ENCODE measurements around the gene JMJD4.

JMJD4 gene

DNA sequence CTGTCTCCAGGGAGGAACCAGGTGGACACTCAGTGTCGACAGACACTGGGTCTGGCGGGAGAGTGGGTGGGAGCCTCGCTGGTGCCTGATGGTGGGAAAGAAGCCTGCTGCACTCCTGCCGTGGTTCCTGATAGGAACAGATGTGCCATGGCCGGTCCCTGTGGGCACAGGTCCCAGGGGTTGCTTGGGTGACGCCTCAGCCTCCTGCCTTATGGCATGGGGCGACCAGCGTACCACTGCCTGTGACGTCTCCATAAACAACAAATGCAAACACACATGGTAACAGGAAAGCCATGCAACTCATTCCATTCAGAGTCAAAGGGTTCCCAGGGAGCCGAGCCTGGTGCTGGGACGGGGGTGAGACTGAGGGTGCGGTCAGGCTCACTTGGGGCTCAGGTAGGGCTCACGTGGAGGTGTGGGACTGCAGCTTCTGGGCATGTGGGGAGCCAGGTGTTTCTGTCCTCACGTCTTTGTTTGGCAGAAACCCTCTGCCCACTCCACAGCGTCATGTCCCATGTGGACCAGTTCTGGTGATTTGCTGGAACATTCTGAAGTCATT lies 34.9 kb upstream of the JMJD4 start:
- Histone ChIP-seq H4K20me1 (peaks cover 14 to 73% (median 46%) of the 10 kb centered on the region in 11 experiments; a peak in 21 of 22 replicates), H3K4me3 (no peak overlapping the region), H3K9ac (no peak overlapping the region), H3K4me1 (peaks cover 12 to 29% (median 21%) of the 10 kb centered on the region in 10 experiments; a peak in 19 of 20 replicates), H3K27me3 (no peaks in the 10 kb centered on the region), H3K4me2 (no peak overlapping the region), H3K36me3 (peaks cover 43 to 88% (median 55%) of the 10 kb centered on the region in 11 experiments), H3K27ac (no peak overlapping the region), H3K9me3 (replicated peaks in 1 of 11) (no peaks in the 10 kb centered on the region)
- TF ChIP-seq Cebpa-rat (IDR thresholded peaks at IDR 0.05), result no peak

DNA sequence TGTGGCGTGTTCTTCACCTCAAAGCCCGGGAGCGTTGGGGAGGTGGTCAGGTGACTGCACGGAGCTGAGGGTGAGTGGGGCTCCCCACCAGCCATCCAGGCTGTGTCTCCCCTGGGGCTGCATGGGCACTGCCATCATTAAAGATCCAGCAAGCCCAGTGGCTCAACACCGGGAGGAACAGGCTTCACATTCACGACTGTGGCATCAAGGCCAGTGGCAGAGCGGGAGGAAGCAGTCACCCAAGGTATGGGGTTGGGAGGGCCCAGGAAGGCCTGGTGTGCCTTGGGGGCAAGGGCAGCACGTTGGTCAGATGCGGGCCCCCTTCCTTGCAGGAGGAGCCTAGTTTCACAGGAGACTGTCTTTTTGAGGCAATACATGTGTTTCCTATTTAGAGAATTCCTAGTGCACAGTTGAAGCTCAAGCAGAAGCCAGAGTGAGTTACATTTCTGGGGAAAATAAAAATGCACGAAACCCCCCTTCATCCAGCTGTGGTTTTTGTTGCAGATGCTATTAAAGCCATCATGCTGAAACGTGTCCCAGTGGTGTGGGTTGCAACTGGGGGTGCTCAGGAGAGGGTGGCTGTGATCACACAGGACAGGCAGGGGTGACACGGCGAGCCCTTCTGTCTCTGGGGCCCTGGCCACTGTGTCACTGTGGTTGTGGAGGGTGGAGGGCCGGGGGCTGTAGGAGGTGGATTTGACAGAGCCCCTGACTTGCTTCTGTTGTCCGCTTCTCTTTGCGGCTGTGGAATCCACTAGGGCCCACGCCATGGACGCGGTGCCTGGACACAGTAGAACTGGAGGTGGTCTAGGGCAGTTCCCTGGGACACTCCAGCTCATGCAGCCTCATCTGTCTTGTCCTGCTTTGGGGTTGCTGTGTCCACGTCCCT lies 34.2 kb upstream of the JMJD4 start:
- Histone ChIP-seq H3K36me3 (peaks cover 46 to 86% (median 54%) of the 10 kb centered on the region in 11 experiments), H3K4me3 (no peak overlapping the region), H3K4me1 (peaks cover 12 to 35% (median 28%) of the 10 kb centered on the region in 10 experiments; a peak in 19 of 20 replicates), H3K27ac (no peak overlapping the region; a peak in 1 of 22 replicates), H3K4me2 (no peak overlapping the region), H3K27me3 (no peaks in the 10 kb centered on the region), H3K9me3 (replicated peaks in 1 of 11) (no peaks in the 10 kb centered on the region), H4K20me1 (peaks cover 14 to 73% (median 52%) of the 10 kb centered on the region in 11 experiments; a peak in 21 of 22 replicates), H3K9ac (no peak overlapping the region)
- no peak for TF ChIP-seq Cebpa-rat (IDR thresholded peaks at IDR 0.05)

DNA sequence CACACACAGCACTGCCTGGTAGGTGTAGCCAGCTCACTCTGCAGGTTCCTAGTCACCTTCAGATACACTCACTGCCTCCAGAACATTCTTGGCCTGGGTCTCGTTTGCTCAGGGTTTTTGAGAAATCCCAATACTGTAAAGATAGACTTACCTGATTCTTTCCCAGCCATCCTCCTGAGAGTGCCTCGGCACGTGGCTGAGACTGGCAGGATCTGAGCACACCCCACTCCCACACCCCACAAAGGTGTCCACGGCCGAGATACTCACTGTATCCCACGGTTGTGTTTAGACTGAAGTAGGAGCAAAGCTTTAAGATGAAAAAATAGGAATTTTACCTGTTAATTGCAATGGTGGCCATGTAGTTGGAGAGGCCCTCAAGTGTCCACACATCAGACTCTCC lies 33.5 kb upstream of the JMJD4 start:
- Histone ChIP-seq H3K4me3 (no peak overlapping the region), H3K27ac (no peak overlapping the region), H3K36me3 (peaks cover 47 to 86% (median 57%) of the 10 kb centered on the region in 11 experiments), H3K4me2 (no peak overlapping the region), H3K9me3 (replicated peaks in 1 of 11) (no peaks in the 10 kb centered on the region), H3K9ac (no peak overlapping the region), H3K27me3 (no peaks in the 10 kb centered on the region), H3K4me1 (peaks cover 14 to 35% (median 33%) of the 10 kb centered on the region in 10 experiments; a peak in 19 of 20 replicates), H4K20me1 (peaks cover 20 to 73% (median 54%) of the 10 kb centered on the region in 11 experiments; a peak in 21 of 22 replicates)
- TF ChIP-seq Cebpa-rat (IDR thresholded peaks at IDR 0.05), result no peak

DNA sequence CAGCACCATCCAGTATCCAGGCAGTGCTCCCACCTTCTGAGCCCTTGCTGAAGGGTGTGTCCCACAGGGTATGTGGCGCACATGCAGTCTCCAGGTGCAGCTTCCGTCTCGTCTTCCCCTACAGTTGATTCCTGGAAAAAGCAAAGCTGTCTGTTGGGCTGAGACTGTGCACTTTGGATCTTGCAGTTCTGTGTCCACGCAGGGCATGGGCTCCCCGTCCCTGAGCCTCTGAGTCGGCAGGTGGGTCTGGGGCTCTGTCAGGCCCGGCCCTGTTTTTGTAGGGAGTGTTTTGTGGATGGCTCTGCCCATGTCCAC lies 33.0 kb upstream of the JMJD4 start:
- Histone ChIP-seq H3K9me3 (replicated peaks in 1 of 11) (no peaks in the 10 kb centered on the region), H3K4me1 (peaks cover 19 to 41% (median 38%) of the 10 kb centered on the region in 10 experiments), H3K4me2 (no peak overlapping the region), H3K9ac (no peak overlapping the region), H3K36me3 (peaks cover 46 to 90% (median 59%) of the 10 kb centered on the region in 11 experiments), H4K20me1 (peaks cover 26 to 77% (median 59%) of the 10 kb centered on the region in 11 experiments; a peak in 21 of 22 replicates), H3K27ac (no peak overlapping the region), H3K4me3 (no peak overlapping the region), H3K27me3 (no peaks in the 10 kb centered on the region)
- TF ChIP-seq Cebpa-rat (IDR thresholded peaks at IDR 0.05), result no peak

DNA sequence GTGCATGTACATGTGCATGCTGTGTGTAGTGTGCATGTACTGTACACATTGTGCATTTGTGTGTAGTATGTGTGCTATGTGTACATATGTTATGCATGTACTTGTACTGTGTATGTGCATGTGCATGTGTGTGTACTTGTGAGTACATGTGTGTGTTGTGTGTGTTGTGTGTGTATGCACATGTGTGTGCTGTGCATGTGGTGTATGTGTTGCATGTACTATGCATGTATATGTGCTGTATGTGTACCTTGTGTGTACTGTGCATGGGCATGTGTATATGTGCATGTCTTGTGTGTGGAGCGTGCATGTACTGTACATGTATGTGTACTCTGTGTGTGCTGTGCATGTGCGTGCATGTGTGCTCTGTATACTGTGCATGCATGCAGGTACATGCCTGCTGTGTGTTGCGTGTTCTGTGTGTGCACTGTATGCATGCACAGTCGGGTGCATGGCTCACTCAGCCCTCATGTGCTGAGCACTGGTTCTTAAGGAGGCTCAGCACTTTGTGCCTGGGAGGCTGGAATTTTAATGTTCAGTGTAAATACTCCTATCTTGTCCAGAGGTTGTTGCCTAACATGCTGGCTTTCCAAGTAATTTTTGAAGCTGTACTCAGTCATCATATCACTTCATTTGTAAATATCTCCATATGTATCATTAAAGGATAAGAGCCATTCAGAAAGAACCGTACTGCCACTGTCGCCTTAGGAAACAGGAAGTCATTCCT lies 32.5 kb upstream of the JMJD4 start:
- Histone ChIP-seq H3K9me3 (replicated peaks in 1 of 11) (no peaks in the 10 kb centered on the region), H3K4me3 (no peak overlapping the region), H3K4me1 (peaks cover 25 to 46% (median 43%) of the 10 kb centered on the region in 10 experiments), H3K27ac (no peak overlapping the region), H4K20me1 (peaks cover 31 to 83% (median 64%) of the 10 kb centered on the region in 11 experiments; a peak in 21 of 22 replicates), H3K9ac (no peak overlapping the region), H3K4me2 (no peak overlapping the region), H3K27me3 (no peaks in the 10 kb centered on the region), H3K36me3 (peaks cover 46 to 85% (median 59%) of the 10 kb centered on the region in 11 experiments)
- TF ChIP-seq Cebpa-rat (IDR thresholded peaks at IDR 0.05), result no peak

DNA sequence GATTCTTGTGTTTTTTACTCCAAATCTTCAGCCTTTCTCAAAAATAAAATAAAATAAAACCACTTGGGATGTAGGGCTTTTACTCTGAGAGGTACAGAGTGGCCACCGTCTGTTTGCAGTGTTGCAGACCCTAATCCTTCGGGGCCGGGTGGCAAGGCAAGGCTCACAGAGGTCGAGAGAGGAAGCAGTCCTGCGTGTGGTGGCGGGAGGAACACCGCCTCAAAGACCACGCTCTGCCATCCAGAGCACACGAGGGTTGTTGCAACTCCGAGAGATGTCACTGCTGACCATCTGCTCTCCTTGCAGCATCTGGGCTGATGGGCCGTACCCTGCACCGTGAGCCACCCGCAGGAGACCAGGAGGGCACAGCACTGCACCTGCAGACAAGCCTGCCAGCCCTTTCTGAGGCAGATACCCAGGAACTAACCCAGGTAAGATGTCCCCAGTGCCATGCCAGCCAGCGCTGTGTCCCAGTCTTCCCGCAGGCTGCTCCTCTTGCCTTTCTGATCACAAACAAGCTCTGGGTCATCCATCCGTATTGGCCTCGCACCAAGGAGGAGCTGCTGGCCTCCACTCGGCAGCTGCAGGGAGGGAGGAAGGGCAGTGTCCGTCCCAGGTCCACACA lies 31.7 kb upstream of the JMJD4 start:
- Histone ChIP-seq H3K36me3 (peaks cover 48 to 84% (median 61%) of the 10 kb centered on the region in 11 experiments), H3K4me3 (no peak overlapping the region), H3K4me1 (peaks cover 31 to 54% (median 51%) of the 10 kb centered on the region in 10 experiments), H3K4me2 (peak overlapping the region in 10 of 11 experiments; percentile 28 to 62 (median 48); a peak in 18 of 22 replicates), H3K27ac (no peak overlapping the region), H3K27me3 (no peaks in the 10 kb centered on the region), H3K9ac (0 out of 22 replicates have a peak overlapping the region, but pooled peaks of 1 of the 11 experiments have one; percentile 18), H3K9me3 (replicated peaks in 1 of 11) (no peaks in the 10 kb centered on the region), H4K20me1 (peaks cover 38 to 84% (median 72%) of the 10 kb centered on the region in 11 experiments; a peak in 21 of 22 replicates)
- no peak for TF ChIP-seq Cebpa-rat (IDR thresholded peaks at IDR 0.05)

DNA sequence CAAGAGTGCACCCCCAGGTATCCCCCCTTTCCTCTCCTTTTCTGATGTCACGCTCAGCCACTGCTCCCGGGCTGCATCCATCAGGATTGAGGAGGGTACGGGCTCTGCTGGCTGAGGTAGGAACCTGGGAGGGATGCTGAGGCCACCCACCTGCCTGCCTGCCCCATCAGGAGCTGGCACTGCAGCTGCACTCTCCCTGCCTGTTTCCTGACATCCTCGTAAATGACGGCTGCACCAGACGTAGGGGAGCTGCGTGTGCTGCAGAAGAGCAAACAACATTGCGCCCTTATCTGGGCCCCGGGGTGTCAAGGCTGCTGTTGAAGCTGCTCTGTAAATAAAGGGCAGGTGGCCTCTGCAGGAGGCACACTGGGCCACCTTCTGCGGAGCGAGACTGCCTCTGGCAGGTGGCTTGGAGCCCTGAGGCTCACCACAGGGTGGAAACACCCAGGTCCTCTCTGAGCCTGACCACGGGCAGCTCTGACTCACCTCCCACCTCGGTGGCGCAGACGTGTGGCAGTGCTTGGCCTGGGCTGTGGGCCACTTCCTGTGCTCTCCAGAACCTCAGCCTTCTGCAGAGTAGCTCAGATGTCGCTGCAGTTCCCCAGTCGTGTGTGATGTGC lies 31.0 kb upstream of the JMJD4 start:
- Histone ChIP-seq H3K27ac (no peak overlapping the region), H3K9ac (peak overlapping the region in 4 of 11 experiments; percentile 5 to 38 (median 26); a peak in 1 of 22 replicates), H3K9me3 (replicated peaks in 1 of 11) (no peaks in the 10 kb centered on the region)

More for the DNA sequence above, 31.0 kb upstream of the JMJD4 start:
- no peak for TF ChIP-seq Cebpa-rat (IDR thresholded peaks at IDR 0.05)
- Histone ChIP-seq H3K36me3 (peaks cover 55 to 88% (median 68%) of the 10 kb centered on the region in 11 experiments), H3K4me1 (peaks cover 31 to 60% (median 55%) of the 10 kb centered on the region in 10 experiments), H3K27me3 (no peaks in the 10 kb centered on the region), H3K4me2 (peak overlapping the region; percentile 28 to 62 (median 47); a peak in 20 of 22 replicates), H3K4me3 (no peak overlapping the region), H4K20me1 (peaks cover 42 to 90% (median 79%) of the 10 kb centered on the region in 11 experiments; a peak in 21 of 22 replicates)

Data from BLaER1 treated with 17β-estradiol and CSF1 and Interleukin-3, amounts not matched to agents 10 nM and 100 nM (cell line).